ENCODE measurements around the gene CKAP2L. TPM values are rescaled to one million over a fixed set of nuclear protein-coding genes. Genes with fewer than 3 reads are reported as not detected.

Gene CKAP2L
- total and polyA plus RNA-seq, 9 of the 15 experiments (the other 6 are each of a cell fraction or from before 2014, with no cell fraction given) = 10.4 to 21.9 (median 14.2) TPM

DNA sequence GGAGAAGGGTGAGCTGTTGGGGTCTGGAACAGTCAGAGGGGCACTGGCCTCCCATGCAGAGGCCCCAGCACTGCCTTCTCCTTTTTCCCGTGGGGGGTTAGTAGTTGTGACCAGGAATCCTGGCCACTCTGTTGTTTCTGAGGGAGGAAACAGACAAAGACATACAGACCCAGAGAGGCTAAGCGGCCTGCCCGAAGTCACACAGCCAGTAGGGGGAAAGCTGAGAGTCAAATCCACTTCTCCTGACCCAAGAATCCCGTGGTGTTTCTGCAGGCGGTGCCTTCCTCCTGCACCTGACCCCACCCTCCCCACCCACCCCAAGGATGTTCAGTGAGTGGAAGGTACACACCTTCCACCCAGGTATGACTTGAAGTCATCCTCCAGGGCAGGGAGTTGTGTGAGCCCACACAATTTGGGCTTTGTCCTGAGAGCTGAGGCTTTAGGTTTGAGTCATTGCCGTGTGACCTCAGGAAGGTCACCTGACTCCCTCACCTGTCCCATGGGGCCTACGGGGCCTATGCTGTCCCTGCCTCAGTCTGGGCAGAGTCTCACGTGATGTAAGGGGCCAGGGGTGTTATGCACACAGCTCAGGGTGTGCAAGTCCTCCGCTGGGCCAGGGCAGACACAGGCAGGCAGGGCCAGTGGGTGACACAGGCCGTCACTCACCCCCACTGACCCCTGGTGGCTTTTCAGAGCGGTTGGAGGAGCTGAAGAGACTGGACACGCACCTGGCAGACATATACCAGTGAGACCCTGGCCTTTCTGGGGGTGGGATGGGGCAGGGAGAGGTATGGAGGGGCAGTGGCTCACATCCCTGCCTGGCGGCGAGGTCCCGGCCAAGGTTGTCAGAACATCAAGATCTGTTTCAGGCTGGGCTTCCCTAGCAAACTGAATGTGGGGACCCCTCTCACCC lies 38.6 kb downstream of the CKAP2L start (continued):
- TF ChIP-seq PTRF (tag; IDR thresholded peaks at IDR 0.05) = no peak
- no peak for TF ChIP-seq TAF7 (tag; IDR thresholded peaks at IDR 0.05)
- TF ChIP-seq ZNF699 (CRISPR knock-in tag; IDR thresholded peaks at IDR 0.05; ENCODE audit: insufficient replicate concordance) = no peak

GRCh38 chr2:112724591-112725525 lies 39.6 kb downstream of the CKAP2L start:
- Histone ChIP-seq H3K4me3 (no peak overlapping the region), H3K27me3 (ENCODE audit: control insufficient read depth in 2 of 2, insufficient read depth in 2 of 2, low read length in 2 of 2) (no peaks in the 10 kb centered on the region), H3K79me2 (ENCODE audit: control insufficient read depth, insufficient read depth, low read length) (no peaks in the 10 kb centered on the region), H4K20me1 (replicated peaks; ENCODE audit: control insufficient read depth, insufficient read depth, low read length) (no peaks in the 10 kb centered on the region), H3K4me2 (ENCODE audit: insufficient read depth, low read length) (no peak overlapping the region), H2AFZ (ENCODE audit: low read depth, low read length) (peak overlapping the region; percentile 77), H3K9ac (ENCODE audit: insufficient read depth in 1 of 2, low read depth in 2 of 2, low read length in 2 of 2) (peak overlapping the region; percentile 0 to 88; a peak in 2 of 4 replicates), H3K27ac (ENCODE audit: extremely low read depth, low read depth, low read length) (no peak overlapping the region; the same call in 2 of the 3 replicates), H3K9me3 (replicated peaks; ENCODE audit: control insufficient read depth, insufficient read depth, low read depth, low read length) (no peaks in the 10 kb centered on the region), H3K36me3 (ENCODE audit: control insufficient read depth, insufficient read depth, low read length) (no peaks in the 10 kb centered on the region), H3K9me1 (ENCODE audit: control insufficient read depth, insufficient read depth, low read length) (no peaks in the 10 kb centered on the region), H3K4me1 (replicated peaks in 1 of 2; ENCODE audit: control insufficient read depth in 2 of 2, insufficient read depth in 2 of 2, low read length in 2 of 2) (peaks cover 45 to 83% of the 10 kb centered on the region in 2 experiments)
- FAIRE-seq (peak; percentile 54), DNase-seq (ENCODE audit: extremely low read depth in 1 of 4, low spot score in 3 of 4) (peak; percentile 62 to 73 (median 67)), ATAC-seq (peak; percentile 64)
- ChIA-PET CTCF (ENCODE audit: low intra/inter-chr PET ratio) (interaction anchor here (0.9 to 5.2 kb wide), 3 partner anchors 26 to 126 kb away, joined by 5 to 67 read pairs (median 48); no protein-coding TSS in a partner anchor), POLR2A (interaction anchor here (0.6 to 4.6 kb wide), 5 partner anchors 78 to 160 kb away, joined by 3 to 35 read pairs (median 4); partner anchors contain the start of gene SLC20A1)
- intact Hi-C loops (cut with micrococcal nuclease) = loop anchor here (5.0 to 10.0 kb wide), 2 partner anchors 217 to 240 kb away; partner anchors contain the start of gene TTL
- in situ Hi-C loops (cut with MboI) = loop anchor here (5.0 kb wide), 2 partner anchors 98 to 123 kb away; no protein-coding TSS in a partner anchor
- WGBS (ENCODE audit: insufficient coverage, low coverage, missing lambda C conversion rate) = 42% methylated on average over 20 of the region's 21 CpGs
- no TSS peak for BruUV-seq (replicated peaks)
- TF ChIP-seq SIN3A (IDR thresholded peaks at IDR 0.05; ENCODE audit: borderline replicate concordance in 2 of 2, control insufficient read depth in 1 of 2, low read depth in 2 of 2, low read length in 2 of 2) = no peak
- no peak for TF ChIP-seq ZNF76 (CRISPR knock-in tag; IDR thresholded peaks at IDR 0.05; ENCODE audit: borderline replicate concordance)
- no peak for TF ChIP-seq MAZ (CRISPR knock-in tag; conservative IDR thresholded peaks at IDR 0.05 in 1 of 2, IDR thresholded peaks at IDR 0.05 in 1 of 2)
- no peak for TF ChIP-seq PHB2 (IDR thresholded peaks at IDR 0.05; ENCODE audit: low read depth)
- peak; percentile 35; the same call in 1 of the 2 replicates for TF ChIP-seq CXXC5 (CRISPR knock-in tag; IDR thresholded peaks at IDR 0.05)
- TF ChIP-seq, protein P1, sequence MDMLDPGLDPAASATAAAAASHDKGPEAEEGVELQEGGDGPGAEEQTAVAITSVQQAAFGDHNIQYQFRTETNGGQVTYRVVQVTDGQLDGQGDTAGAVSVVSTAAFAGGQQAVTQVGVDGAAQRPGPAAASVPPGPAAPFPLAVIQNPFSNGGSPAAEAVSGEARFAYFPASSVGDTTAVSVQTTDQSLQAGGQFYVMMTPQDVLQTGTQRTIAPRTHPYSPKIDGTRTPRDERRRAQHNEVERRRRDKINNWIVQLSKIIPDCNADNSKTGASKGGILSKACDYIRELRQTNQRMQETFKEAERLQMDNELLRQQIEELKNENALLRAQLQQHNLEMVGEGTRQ (CRISPR knock-in tag; IDR thresholded peaks at IDR 0.05) = no peak
- 0 out of 2 replicates have a peak, but pooled peaks have one; percentile 6 for TF ChIP-seq ZBTB33 (CRISPR knock-in tag; IDR thresholded peaks at IDR 0.05)
- TF ChIP-seq, protein P2, sequence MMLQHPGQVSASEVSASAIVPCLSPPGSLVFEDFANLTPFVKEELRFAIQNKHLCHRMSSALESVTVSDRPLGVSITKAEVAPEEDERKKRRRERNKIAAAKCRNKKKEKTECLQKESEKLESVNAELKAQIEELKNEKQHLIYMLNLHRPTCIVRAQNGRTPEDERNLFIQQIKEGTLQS (IDR thresholded peaks at IDR 0.05) = no peak
- TF ChIP-seq, protein P2 (CRISPR knock-in tag; conservative IDR thresholded peaks at IDR 0.05) = no peak
